ENCODE measurements around the gene SYNGR1. TPM values are rescaled to one million over a fixed set of nuclear protein-coding genes. Genes with fewer than 3 reads are reported as not detected.

SYNGR1 gene
- total and polyA plus RNA-seq, 2 donors (not counting 1 experiment from before 2014, with no cell fraction given): 9.4 to 31.9 TPM

DNA sequence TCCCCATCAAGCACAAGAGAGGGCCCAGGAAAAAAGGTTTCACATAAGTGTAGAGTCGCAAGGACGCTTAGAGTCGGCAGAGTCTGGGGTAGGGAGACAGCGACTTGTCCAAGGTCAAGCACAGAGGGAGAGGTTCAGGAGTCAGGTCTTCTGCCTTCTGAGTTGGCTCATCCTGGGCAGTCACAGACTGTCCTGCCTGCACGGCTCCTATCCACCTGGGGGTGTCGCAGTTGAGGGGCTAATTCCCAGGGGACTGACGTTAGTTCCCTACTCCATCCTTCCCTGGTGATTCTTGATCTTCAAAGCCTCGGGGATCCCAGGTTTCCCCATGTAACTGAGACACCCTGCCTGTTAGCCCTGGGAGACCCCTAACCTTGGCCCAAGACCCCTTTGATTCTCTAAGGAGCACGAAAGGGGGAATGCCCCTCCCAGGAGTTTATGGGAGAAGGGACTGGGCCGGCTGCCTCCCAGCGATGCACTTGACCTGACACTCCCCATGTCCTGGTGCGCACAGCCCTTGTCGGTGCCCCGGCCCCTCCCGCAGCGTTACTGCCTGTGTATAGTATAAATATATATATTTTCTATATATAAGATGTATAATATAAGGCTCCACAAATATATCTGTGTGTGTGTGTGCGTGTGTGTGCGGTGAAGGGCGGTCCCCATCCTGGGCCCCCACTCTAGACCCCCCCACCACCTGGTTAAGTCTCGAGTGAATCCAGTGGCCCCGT is 35.1 kb downstream of the SYNGR1 start:
- Mint-ChIP-seq H3K27ac (no peak overlapping the region), H3K9me3 (ENCODE audit: insufficient read depth) (no peaks in the 10 kb centered on the region), H3K27me3 (no peaks in the 10 kb centered on the region), H3K4me1 (peaks cover 21% of the 10 kb centered on the region), H3K4me3 (no peak overlapping the region)
- Histone ChIP-seq H2AFZ (ENCODE audit: insufficient read depth, low read depth, low read length, poor library complexity, severe bottlenecking) (no peak overlapping the region), H3K27me3 (replicated peaks in 1 of 4; ENCODE audit: control extremely low read depth in 1 of 4, control insufficient read depth in 3 of 4, insufficient read depth in 4 of 4, low read length in 3 of 4) (no peaks in the 10 kb centered on the region), H3K79me2 (ENCODE audit: control insufficient read depth, insufficient read depth, low read length) (no peaks in the 10 kb centered on the region), H3K36me3 (replicated peaks in 1 of 2; ENCODE audit: control extremely low read depth in 1 of 2, control insufficient read depth in 1 of 2, extremely low read depth in 1 of 2, insufficient read depth in 2 of 2, low read length in 1 of 2) (peaks cover 0 to 6% of the 10 kb centered on the region in 2 experiments), H3K4me1 (ENCODE audit: control insufficient read depth in 2 of 2, insufficient read depth in 2 of 2, low read length in 2 of 2) (peaks cover 0 to 22% of the 10 kb centered on the region in 2 donors), H3K9me3 (ENCODE audit: control extremely low read depth in 1 of 3, control insufficient read depth in 2 of 3, insufficient read depth in 1 of 3, low read length in 2 of 3) (no peaks in the 10 kb centered on the region), H3K4me3 (ENCODE audit: control extremely low read depth in 1 of 5, extremely low read depth in 1 of 5, insufficient read depth in 1 of 5, low read depth in 2 of 5, low read length in 4 of 5) (no peak overlapping the region), H3K9ac (ENCODE audit: low read length) (no peak overlapping the region), H3K4me2 (replicated peaks; ENCODE audit: low read depth, low read length, poor library complexity, severe bottlenecking) (no peak overlapping the region), H3K27ac (ENCODE audit: low read length in 2 of 2) (no peak overlapping the region), H4K20me1 (ENCODE audit: control insufficient read depth, insufficient read depth, low read length, poor library complexity, severe bottlenecking) (no peaks in the 10 kb centered on the region)
- TF ChIP-seq, protein P1, sequence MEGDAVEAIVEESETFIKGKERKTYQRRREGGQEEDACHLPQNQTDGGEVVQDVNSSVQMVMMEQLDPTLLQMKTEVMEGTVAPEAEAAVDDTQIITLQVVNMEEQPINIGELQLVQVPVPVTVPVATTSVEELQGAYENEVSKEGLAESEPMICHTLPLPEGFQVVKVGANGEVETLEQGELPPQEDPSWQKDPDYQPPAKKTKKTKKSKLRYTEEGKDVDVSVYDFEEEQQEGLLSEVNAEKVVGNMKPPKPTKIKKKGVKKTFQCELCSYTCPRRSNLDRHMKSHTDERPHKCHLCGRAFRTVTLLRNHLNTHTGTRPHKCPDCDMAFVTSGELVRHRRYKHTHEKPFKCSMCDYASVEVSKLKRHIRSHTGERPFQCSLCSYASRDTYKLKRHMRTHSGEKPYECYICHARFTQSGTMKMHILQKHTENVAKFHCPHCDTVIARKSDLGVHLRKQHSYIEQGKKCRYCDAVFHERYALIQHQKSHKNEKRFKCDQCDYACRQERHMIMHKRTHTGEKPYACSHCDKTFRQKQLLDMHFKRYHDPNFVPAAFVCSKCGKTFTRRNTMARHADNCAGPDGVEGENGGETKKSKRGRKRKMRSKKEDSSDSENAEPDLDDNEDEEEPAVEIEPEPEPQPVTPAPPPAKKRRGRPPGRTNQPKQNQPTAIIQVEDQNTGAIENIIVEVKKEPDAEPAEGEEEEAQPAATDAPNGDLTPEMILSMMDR (IDR thresholded peaks at IDR 0.05): no peak
- no peak for TF ChIP-seq EZH2 (IDR thresholded peaks at IDR 0.05; ENCODE audit: borderline replicate concordance, insufficient read depth, low read depth, low read length, poor library complexity, severe bottlenecking)
- intact Hi-C loops (cut with micrococcal nuclease): loop anchor here (5.0 kb wide), 1 partner anchor 62 kb away; no protein-coding TSS in a partner anchor
- WGBS (ENCODE audit: insufficient coverage): 86% methylated on average over 9 of the region's 21 CpGs
- POLR2A ChIA-PET: no interaction called here
- CTCF ChIA-PET: no interaction called here
- no peak for ATAC-seq (ENCODE audit: low read depth)
- DNase-seq: no peak

All from B cell (primary cell).